HepG2 (cell line): ENCODE data around the gene JTB. TPM values are rescaled to one million over a fixed set of nuclear protein-coding genes. Genes with fewer than 3 reads are reported as not detected.

Source experiments
- ATF7-NPFF ChIP-seq: sonication (generic); formaldehyde crosslinking; IDR thresholded peaks from 2 replicates; pipeline ENCODE4 v1.8.1; 2023; ENCODE audit warnings: mild to moderate bottlenecking, low read depth, missing genetic modification reagents, moderate library complexity
- CC2D1A ChIP-seq: sonication (generic); formaldehyde crosslinking; IDR thresholded peaks from 2 replicates; pipeline ENCODE4 v1.8.1; 2023; ENCODE audit warnings: mild to moderate bottlenecking, missing genetic modification reagents
- CEBPB ChIP-seq: IDR thresholded peaks from 2 replicates; pipeline ENCODE4 v1.6.1; 2011; ENCODE audit warnings: low read depth, low read length, improper control_type of control experiment, borderline replicate concordance
- CEBPZ ChIP-seq: IDR thresholded peaks from 2 replicates; pipeline ENCODE4 v1.6.1; 2012; ENCODE audit warnings: low read length, improper control_type of control experiment
- EED ChIP-seq: sonication (generic); formaldehyde crosslinking; IDR thresholded peaks from 2 replicates; pipeline ENCODE4 v1.5.0; 2020; ENCODE audit warnings: mild to moderate bottlenecking, missing genetic modification reagents
- ELF1 ChIP-seq: sonication (generic); formaldehyde crosslinking; IDR thresholded peaks from 2 replicates; pipeline ENCODE4 v1.4.0; 2020; ENCODE audit warnings: missing genetic modification reagents
- ELF3 ChIP-seq: IDR thresholded peaks from 2 replicates; pipeline ENCODE4 v1.6.1; 2016; ENCODE audit warnings: missing genetic modification reagents, missing compliant biosample characterization
- KDM2A ChIP-seq: sonication (generic); formaldehyde crosslinking; IDR thresholded peaks from 2 replicates; pipeline ENCODE4 v1.4.0; 2020; ENCODE audit warnings: low read depth, missing genetic modification reagents, borderline replicate concordance
- LRRFIP1 ChIP-seq: sonication (generic); formaldehyde crosslinking; conservative IDR thresholded peaks from 2 replicates; pipeline ENCODE4 v1.4.0; 2020; ENCODE audit warnings: missing genetic modification reagents
- MEIS2 ChIP-seq: sonication (generic); formaldehyde crosslinking; IDR thresholded peaks from 2 replicates; pipeline ENCODE4 v1.9.0; 2021; ENCODE audit warnings: mild to moderate bottlenecking, missing genetic modification reagents
- RAD21 ChIP-seq: fragments of 450-650 bp; formaldehyde crosslinking; IDR thresholded peaks from 2 replicates; pipeline ENCODE4 v1.5.0; 2020; ENCODE audit warnings: mild to moderate bottlenecking
- RXRB ChIP-seq: IDR thresholded peaks from 2 replicates; pipeline ENCODE4 v1.6.1; 2016; ENCODE audit warnings: borderline replicate concordance, missing genetic modification reagents, missing compliant biosample characterization
- SP140L ChIP-seq: sonication (generic); formaldehyde crosslinking; IDR thresholded peaks from 2 replicates; pipeline ENCODE4 v1.4.0; 2020; ENCODE audit warnings: missing genetic modification reagents, borderline replicate concordance
- SSRP1 ChIP-seq: IDR thresholded peaks from 2 replicates; pipeline ENCODE4 v1.6.1; 2016; ENCODE audit warnings: control low read depth
- SYNCRIP ChIP-seq: fragments of 200-400 bp; formaldehyde crosslinking; IDR thresholded peaks from 2 replicates; pipeline ENCODE4 v1.6.1; 2018; ENCODE audit warnings: mild to moderate bottlenecking, low read depth, low read length; ENCODE audit not compliant: insufficient read depth
- TRIM22 ChIP-seq: fragments of 450-650 bp; IDR thresholded peaks from 2 replicates; pipeline ENCODE4 v1.6.1; 2017
- ZBTB1 ChIP-seq: sonication (generic); formaldehyde crosslinking; IDR thresholded peaks from 2 replicates; pipeline ENCODE4 v1.4.0; 2020; ENCODE audit warnings: missing genetic modification reagents, borderline replicate concordance
- ZNF326 ChIP-seq: sonication (generic); formaldehyde crosslinking; IDR thresholded peaks from 2 replicates; pipeline ENCODE4 v1.4.0; 2020; ENCODE audit warnings: missing genetic modification reagents, borderline replicate concordance
- ZNF512B ChIP-seq: sonication (generic); formaldehyde crosslinking; IDR thresholded peaks from 2 replicates; pipeline ENCODE4 v1.5.1; 2020; ENCODE audit warnings: missing genetic modification reagents, mild to moderate bottlenecking, borderline replicate concordance
- ZNF614 ChIP-seq: IDR thresholded peaks from 2 replicates; pipeline ENCODE4 v1.6.1; 2018; ENCODE audit warnings: missing biosample characterization, missing genetic modification reagents, inconsistent platforms, borderline replicate concordance
- polyA plus RNA-seq, 8 experiments: library from polyadenylated mRNA; depleted of rRNA in 3 of 8; stranded (reverse) in 7 of 8; unstranded in 1 of 8; fragments of >200 nt; fragmentation: Illumina TruSeq in 4 of 8; extraction: Trizol in 4 of 8; gene quantifications; 2 replicates each; pipeline versions ENCODE4 v1.2.1 to v1.2.3, GENCODE V29; 2011 to 2016; ENCODE audit warnings: low read depth in 4 of 8, missing spikeins in 1 of 8, mixed read lengths in 1 of 8; ENCODE audit not compliant: insufficient read depth in 1 of 8
- total RNA-seq, 5 experiments: library from RNA; depleted of rRNA; stranded (reverse); fragments of >200 nt; fragmentation: Illumina TruSeq; extraction: Trizol; gene quantifications; 2 replicates each; pipeline ENCODE4 v1.2.3, GENCODE V29; 2016; ENCODE audit warnings: low read depth in 1 of 5

Gene JTB
- total and polyA plus RNA-seq, 2 of the 13 experiments (the other 11 are each of a cell fraction or from before 2014, with no cell fraction given) = 96.7 to 99.2 TPM

GRCh38 chr1:153946622-153947241, 30.7 kb downstream of the JTB start, which contains the start of gene DENND4B (continued):
- TF ChIP-seq SYNCRIP (no peak), ZNF326 (CRISPR knock-in tag) (no peak), ATF7-NPFF (0 out of 2 replicates have a peak, but pooled peaks have one; percentile 30), ELF3 (CRISPR knock-in tag) (peak; percentile 69), SP140L (CRISPR knock-in tag) (no peak), CEBPB (no peak), RXRB (peak; percentile 98), CC2D1A (CRISPR knock-in tag) (no peak), ZNF512B (CRISPR knock-in tag) (no peak), LRRFIP1 (CRISPR knock-in tag) (no peak), TRIM22 (no peak), CEBPZ (no peak), ZNF614 (CRISPR knock-in tag) (peak; percentile 56; the same call in 1 of the 2 replicates), KDM2A (CRISPR knock-in tag) (peak; percentile 92), RAD21 (CRISPR knock-in tag) (peak; percentile 85), ELF1 (CRISPR knock-in tag) (peak; percentile 53; the same call in 1 of the 2 replicates), MEIS2 (CRISPR knock-in tag) (no peak), EED (no peak; the same call in 1 of the 2 replicates), ZBTB1 (no peak), SSRP1 (peak; percentile 79)
